ENCODE measurements around the gene PPOX.
A peak's percentile ranks its signal among the peaks of the same experiment; 100 is the strongest.

PPOX gene

GRCh38 chr1:161121042-161121650, 45.1 kb upstream of the PPOX start:
- H3K36me3 ChIP-seq (replicated peaks; ENCODE audit: low read depth, low read length) = peaks cover 57% of the 10 kb centered on the region
- H4K20me1 ChIP-seq (ENCODE audit: insufficient read depth, low read length) = no peaks in the 10 kb centered on the region
- H3K9me3 ChIP-seq (ENCODE audit: insufficient read depth, low read length) = no peaks in the 10 kb centered on the region
- no peak overlapping the region for H2AFZ ChIP-seq (ENCODE audit: low read depth, low read length)
- peak overlapping the region; percentile 1; the same call in 1 of the 2 replicates for H3K9ac ChIP-seq (ENCODE audit: low read length)
- peak overlapping the region; percentile 42 for H3K27ac ChIP-seq (ENCODE audit: low read length)
- no peaks in the 10 kb centered on the region for H3K27me3 ChIP-seq (ENCODE audit: low read depth, low read length)
- peaks cover 46% of the 10 kb centered on the region for H3K79me2 ChIP-seq (ENCODE audit: low read length)
- TF ChIP-seq EZH2phosphoT487 (IDR thresholded peaks at IDR 0.05; ENCODE audit: low read depth) = no peak
- TF ChIP-seq, protein P1, sequence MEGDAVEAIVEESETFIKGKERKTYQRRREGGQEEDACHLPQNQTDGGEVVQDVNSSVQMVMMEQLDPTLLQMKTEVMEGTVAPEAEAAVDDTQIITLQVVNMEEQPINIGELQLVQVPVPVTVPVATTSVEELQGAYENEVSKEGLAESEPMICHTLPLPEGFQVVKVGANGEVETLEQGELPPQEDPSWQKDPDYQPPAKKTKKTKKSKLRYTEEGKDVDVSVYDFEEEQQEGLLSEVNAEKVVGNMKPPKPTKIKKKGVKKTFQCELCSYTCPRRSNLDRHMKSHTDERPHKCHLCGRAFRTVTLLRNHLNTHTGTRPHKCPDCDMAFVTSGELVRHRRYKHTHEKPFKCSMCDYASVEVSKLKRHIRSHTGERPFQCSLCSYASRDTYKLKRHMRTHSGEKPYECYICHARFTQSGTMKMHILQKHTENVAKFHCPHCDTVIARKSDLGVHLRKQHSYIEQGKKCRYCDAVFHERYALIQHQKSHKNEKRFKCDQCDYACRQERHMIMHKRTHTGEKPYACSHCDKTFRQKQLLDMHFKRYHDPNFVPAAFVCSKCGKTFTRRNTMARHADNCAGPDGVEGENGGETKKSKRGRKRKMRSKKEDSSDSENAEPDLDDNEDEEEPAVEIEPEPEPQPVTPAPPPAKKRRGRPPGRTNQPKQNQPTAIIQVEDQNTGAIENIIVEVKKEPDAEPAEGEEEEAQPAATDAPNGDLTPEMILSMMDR (IDR thresholded peaks at IDR 0.05; ENCODE audit: low read depth, low read length) = no peak
- H3K4me1 ChIP-seq (ENCODE audit: low read length) = peaks cover 38% of the 10 kb centered on the region
- H3K4me2 ChIP-seq (ENCODE audit: low read length) = peak overlapping the region; percentile 43
- no peak overlapping the region for H3K4me3 ChIP-seq (ENCODE audit: low read length)

DNA sequence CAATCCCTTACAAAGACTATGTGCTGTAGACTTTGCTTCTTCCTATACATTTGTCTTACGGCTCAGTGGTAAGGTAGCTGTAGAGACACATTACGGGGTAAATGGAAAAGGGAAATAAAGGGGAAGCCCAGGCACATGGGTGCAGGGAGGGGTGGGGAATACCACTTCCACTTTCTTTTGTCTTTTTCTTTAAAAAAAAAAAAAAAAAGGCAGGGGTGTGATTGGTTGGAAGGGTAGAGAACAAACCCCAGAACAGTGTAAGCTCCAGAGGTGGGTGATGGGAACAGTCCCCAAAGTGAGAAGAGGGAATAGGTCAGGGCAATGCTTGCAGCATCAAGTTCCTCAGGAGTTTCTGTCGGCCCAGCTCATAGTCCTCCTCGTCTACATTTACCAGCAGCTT, 44.4 kb upstream of the PPOX start:
- Histone ChIP-seq H3K4me3 (ENCODE audit: low read length) (no peak overlapping the region), H3K9ac (ENCODE audit: low read length) (peak overlapping the region; percentile 1; the same call in 1 of the 2 replicates), H3K27ac (ENCODE audit: low read length) (peak overlapping the region; percentile 42), H3K79me2 (ENCODE audit: low read length) (peaks cover 42% of the 10 kb centered on the region), H3K4me2 (ENCODE audit: low read length) (peak overlapping the region; percentile 43), H4K20me1 (ENCODE audit: insufficient read depth, low read length) (no peaks in the 10 kb centered on the region), H2AFZ (ENCODE audit: low read depth, low read length) (no peak overlapping the region), H3K36me3 (replicated peaks; ENCODE audit: low read depth, low read length) (peaks cover 59% of the 10 kb centered on the region), H3K9me3 (ENCODE audit: insufficient read depth, low read length) (no peaks in the 10 kb centered on the region), H3K4me1 (ENCODE audit: low read length) (peaks cover 34% of the 10 kb centered on the region), H3K27me3 (ENCODE audit: low read depth, low read length) (no peaks in the 10 kb centered on the region)
- no peak for TF ChIP-seq EZH2phosphoT487 (IDR thresholded peaks at IDR 0.05; ENCODE audit: low read depth)
- TF ChIP-seq, protein P1 (IDR thresholded peaks at IDR 0.05; ENCODE audit: low read depth, low read length) = no peak

- no peak overlapping the region for H3K9ac ChIP-seq (ENCODE audit: low read length)
- H3K36me3 ChIP-seq (replicated peaks; ENCODE audit: low read depth, low read length) = peaks cover 70% of the 10 kb centered on the region
- H3K4me2 ChIP-seq (ENCODE audit: low read length) = no peak overlapping the region
- H3K4me1 ChIP-seq (ENCODE audit: low read length) = peaks cover 33% of the 10 kb centered on the region
- H3K9me3 ChIP-seq (ENCODE audit: insufficient read depth, low read length) = no peaks in the 10 kb centered on the region
- H3K27ac ChIP-seq (ENCODE audit: low read length) = no peak overlapping the region
- no peak overlapping the region for H3K4me3 ChIP-seq (ENCODE audit: low read length)
- no peaks in the 10 kb centered on the region for H3K27me3 ChIP-seq (ENCODE audit: low read depth, low read length)
- no peak overlapping the region for H2AFZ ChIP-seq (ENCODE audit: low read depth, low read length)
- TF ChIP-seq, protein P1 (IDR thresholded peaks at IDR 0.05; ENCODE audit: low read depth, low read length) = no peak
- no peak for TF ChIP-seq EZH2phosphoT487 (IDR thresholded peaks at IDR 0.05; ENCODE audit: low read depth)
- H3K79me2 ChIP-seq (ENCODE audit: low read length) = peaks cover 40% of the 10 kb centered on the region
- H4K20me1 ChIP-seq (ENCODE audit: insufficient read depth, low read length) = 0 out of 2 replicates have a peak, but pooled peaks cover 4% of the 10 kb centered on the region
These were observed 43.3 kb upstream of the PPOX start for GRCh38 chr1:161122967-161123366.

GRCh38 chr1:161127649-161128048, 38.6 kb upstream of the PPOX start:
- peaks cover 52% of the 10 kb centered on the region for H3K79me2 ChIP-seq (ENCODE audit: low read length)
- TF ChIP-seq EZH2phosphoT487 (IDR thresholded peaks at IDR 0.05; ENCODE audit: low read depth) = no peak
- TF ChIP-seq, protein P1 (IDR thresholded peaks at IDR 0.05; ENCODE audit: low read depth, low read length) = no peak
- H3K4me1 ChIP-seq (ENCODE audit: low read length) = peaks cover 10% of the 10 kb centered on the region
- no peak overlapping the region for H3K4me3 ChIP-seq (ENCODE audit: low read length)
- H3K36me3 ChIP-seq (replicated peaks; ENCODE audit: low read depth, low read length) = peaks cover 61% of the 10 kb centered on the region
- 0 out of 2 replicates have a peak, but pooled peaks cover 5% of the 10 kb centered on the region for H4K20me1 ChIP-seq (ENCODE audit: insufficient read depth, low read length)
- no peak overlapping the region for H2AFZ ChIP-seq (ENCODE audit: low read depth, low read length)
- H3K4me2 ChIP-seq (ENCODE audit: low read length) = no peak overlapping the region
- H3K27ac ChIP-seq (ENCODE audit: low read length) = no peak overlapping the region
- H3K9me3 ChIP-seq (ENCODE audit: insufficient read depth, low read length) = no peaks in the 10 kb centered on the region
- no peak overlapping the region for H3K9ac ChIP-seq (ENCODE audit: low read length)
- H3K27me3 ChIP-seq (ENCODE audit: low read depth, low read length) = no peaks in the 10 kb centered on the region

All from OCI-LY3 (cell line).